ENCODE data around the gene EFHC2. TPM values are rescaled to one million over a fixed set of nuclear protein-coding genes. Genes with fewer than 3 reads are reported as not detected.

EFHC2 gene
- total RNA-seq, 1 experiment from 2014 or later, result 0.28 TPM

GRCh38 chrX:44155126-44155525, 188.3 kb downstream of the EFHC2 start:
- ChIA-PET POLR2A (no interaction called here), CTCF (no interaction called here)
- DNase-seq (ENCODE audit: low read depth, low spot score), result no peak
- in situ Hi-C loops (cut with HindIII; ENCODE audit: low pct_unique_long_range_greater_than_20kb, low sequenced_read_pairs), result no loop called here
- TF ChIP-seq SIN3A (IDR thresholded peaks at IDR 0.05; ENCODE audit: borderline replicate concordance, insufficient read depth, low read depth, low read length) (no peak), CTCF (IDR thresholded peaks at IDR 0.05) (no peak), REST (IDR thresholded peaks at IDR 0.05; ENCODE audit: insufficient read depth in 1 of 2, low read depth in 2 of 2, low read length in 1 of 2) (no peak), TCF7L2 (IDR thresholded peaks at IDR 0.05; ENCODE audit: low read depth, low read length) (no peak), POLR2AphosphoS5 (IDR thresholded peaks at IDR 0.05; ENCODE audit: low read depth, low read length) (no peak)
- no peak overlapping the region for H3K4me3 ChIP-seq (ENCODE audit: low read depth in 2 of 2, low read length in 2 of 2)
- H3K36me3 ChIP-seq (ENCODE audit: control insufficient read depth, insufficient read depth, low read length), result no peaks in the 10 kb centered on the region
- no peaks in the 10 kb centered on the region for H3K27me3 ChIP-seq (ENCODE audit: control insufficient read depth, insufficient read depth, low read length)
- no TSS peak for BruUV-seq (replicated peaks)
- ATAC-seq, result no peak
- no peaks in the 10 kb centered on the region for H3K4me1 ChIP-seq (ENCODE audit: control insufficient read depth, insufficient read depth, low read length)
- no peaks in the 10 kb centered on the region for H3K9me3 ChIP-seq (ENCODE audit: control insufficient read depth, insufficient read depth, low read depth, low read length)
- intact Hi-C loops (cut with micrococcal nuclease; ENCODE audit: unreplicated experiment), result no loop called here
- H3K27ac ChIP-seq (ENCODE audit: low read length), result no peak overlapping the region

- Histone ChIP-seq H3K4me3 (ENCODE audit: low read depth in 2 of 2, low read length in 2 of 2) (no peak overlapping the region), H3K27ac (ENCODE audit: low read length) (no peak overlapping the region), H3K4me1 (ENCODE audit: control insufficient read depth, insufficient read depth, low read length) (no peaks in the 10 kb centered on the region), H3K27me3 (ENCODE audit: control insufficient read depth, insufficient read depth, low read length) (no peaks in the 10 kb centered on the region), H3K36me3 (ENCODE audit: control insufficient read depth, insufficient read depth, low read length) (no peaks in the 10 kb centered on the region), H3K9me3 (ENCODE audit: control insufficient read depth, insufficient read depth, low read depth, low read length) (no peaks in the 10 kb centered on the region)
- DNase-seq (ENCODE audit: low read depth, low spot score), result no peak
- BruUV-seq (replicated peaks), result no TSS peak
- in situ Hi-C loops (cut with HindIII; ENCODE audit: low pct_unique_long_range_greater_than_20kb, low sequenced_read_pairs) (no loop called here), intact Hi-C loops (cut with micrococcal nuclease; ENCODE audit: unreplicated experiment) (no loop called here)
- CTCF ChIA-PET, result no interaction called here
- POLR2A ChIA-PET, result no interaction called here
- TF ChIP-seq TCF7L2 (IDR thresholded peaks at IDR 0.05; ENCODE audit: low read depth, low read length) (no peak), CTCF (IDR thresholded peaks at IDR 0.05) (no peak), REST (IDR thresholded peaks at IDR 0.05; ENCODE audit: insufficient read depth in 1 of 2, low read depth in 2 of 2, low read length in 1 of 2) (no peak), POLR2AphosphoS5 (IDR thresholded peaks at IDR 0.05; ENCODE audit: low read depth, low read length) (no peak), SIN3A (IDR thresholded peaks at IDR 0.05; ENCODE audit: borderline replicate concordance, insufficient read depth, low read depth, low read length) (no peak)
- no peak for ATAC-seq
Measured at GRCh38 chrX:44152852-44153251, 190.6 kb downstream of the EFHC2 start.
